ENCODE measurements around the gene SCYL3.
"Not testable (repeated sequence)": the region's sequence is repeated elsewhere in the genome, so short reads cannot be mapped to it uniquely, and the experiment has no call there.

Gene SCYL3

DNA sequence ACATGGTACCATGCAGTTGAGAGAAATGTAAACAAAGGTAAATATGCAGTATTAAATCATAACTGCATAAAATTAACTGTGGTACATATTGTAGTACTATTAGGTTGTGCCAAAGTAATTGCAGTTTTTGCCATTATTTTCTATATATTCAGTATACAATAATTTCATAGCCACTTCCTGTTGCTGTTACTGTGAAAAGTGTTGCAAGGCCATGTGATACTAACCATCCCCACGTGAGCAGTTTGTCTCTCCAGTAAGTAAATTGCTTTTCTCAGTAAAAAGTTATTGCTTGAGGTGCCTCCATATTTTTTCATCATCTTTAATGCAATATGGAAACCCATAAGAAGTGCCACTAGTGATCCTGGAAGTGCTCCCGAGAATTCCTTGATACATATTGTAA lies 79.4 kb downstream of the SCYL3 start:
- DNase-seq (ENCODE audit: low spot score): no peak

- DNase-seq (ENCODE audit: low spot score): no peak
Measured at GRCh38 chr1:169812131-169812530, 81.6 kb downstream of the SCYL3 start.

GRCh38 chr1:169811418-169812035 lies 82.2 kb downstream of the SCYL3 start:
- not testable (repeated sequence) for DNase-seq (ENCODE audit: low spot score)

DNA sequence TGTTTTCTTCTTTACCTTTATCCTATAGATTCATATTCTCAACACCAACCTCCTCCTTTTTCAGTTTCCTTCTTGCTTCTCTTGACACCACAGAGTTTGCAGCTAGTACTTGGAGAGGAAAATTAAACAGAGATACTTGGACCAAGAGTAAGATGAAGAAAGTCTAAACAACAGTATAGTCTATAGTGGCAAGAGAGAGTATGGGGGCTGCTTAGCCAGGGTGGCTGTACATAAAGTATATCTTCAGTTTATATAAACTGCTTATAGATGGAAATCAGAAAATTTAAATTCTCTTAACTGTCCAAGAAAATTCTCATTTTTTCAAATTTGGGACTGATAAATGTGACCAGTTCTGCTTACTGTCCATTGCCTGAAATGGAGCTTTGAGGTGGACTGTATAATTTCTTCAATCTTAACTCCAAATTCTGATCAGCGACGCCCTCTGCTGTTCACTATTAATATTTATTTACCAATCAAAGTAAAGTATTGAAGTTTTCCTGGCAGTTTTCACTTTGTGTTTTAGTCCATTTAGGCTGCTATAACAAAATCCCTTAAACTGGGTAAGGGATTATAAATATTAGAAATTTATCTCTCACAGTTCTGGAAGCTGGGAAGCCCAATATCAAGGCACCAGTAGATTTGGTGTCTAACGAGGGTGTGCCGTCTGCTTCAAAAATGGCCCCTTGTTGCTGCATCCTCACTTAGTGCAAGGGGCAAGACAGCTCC lies 84.2 kb downstream of the SCYL3 start:
- peak; percentile 22 for DNase-seq (ENCODE audit: low spot score)

- no peak for DNase-seq (ENCODE audit: low spot score)
Measured at GRCh38 chr1:169804941-169805340, 88.8 kb downstream of the SCYL3 start.

GRCh38 chr1:169802888-169803287 lies 90.8 kb downstream of the SCYL3 start:
- no peak for DNase-seq (ENCODE audit: low spot score)

Data from germinal center (tissue), 1 donor.